Astrocyte of the spinal cord (primary cell): ENCODE measurements around the gene IL10RB.

Experiments
- DNase-seq: peaks from one replicate; pipeline ENCODE4 v3.0.0; 2011; ENCODE audit warnings: low read depth, low spot score
- H3K4me3 ChIP-seq: 2 replicates; pipeline ENCODE4 v1.5.1; 2011; ENCODE audit warnings: low read depth, mild to moderate bottlenecking, low read length, moderate library complexity
- CTCF ChIP-seq: IDR thresholded peaks from 2 replicates; pipeline ENCODE4 v1.5.1; 2012; ENCODE audit warnings: low read depth, mild to moderate bottlenecking, low read length, inconsistent platforms
- in situ Hi-C: cut with HindIII; loops from 2 replicates; pipeline ENCODE4 v1.10.0; 2017; ENCODE audit warnings: low sequenced_read_pairs

Gene IL10RB

GRCh38 chr21:33229784-33230544 lies 36.2 kb upstream of the IL10RB start, which contains the start of gene IFNAR2:
Gene IFNAR2, plus strand, starts transcription at chr21:33229938. Its CDS starts 11,985 bp downstream, at chr21:33241923.
- peak; percentile 38 for DNase-seq
- peak within 1 kb of the TSS; percentile 75 for H3K4me3 ChIP-seq
- in situ Hi-C loops: no loop called here
- no peak for TF ChIP-seq CTCF

- TF ChIP-seq CTCF: peak; percentile 5
- H3K4me3 ChIP-seq: peak overlapping the region; percentile 75
- peak; percentile 50 for DNase-seq
- in situ Hi-C loops: no loop called here
These were observed 35.4 kb upstream of the IL10RB start for GRCh38 chr21:33230545-33231324.

GRCh38 chr21:33231526-33231925 lies 34.6 kb upstream of the IL10RB start:
- no peak overlapping the region for H3K4me3 ChIP-seq
- in situ Hi-C loops: no loop called here
- TF ChIP-seq CTCF: no peak
- no peak for DNase-seq

GRCh38 chr21:33232291-33233034 lies 33.7 kb upstream of the IL10RB start:
- no peak for TF ChIP-seq CTCF
- H3K4me3 ChIP-seq: no peak overlapping the region
- in situ Hi-C loops: no loop called here
- no peak for DNase-seq

GRCh38 chr21:33234635-33235520 lies 31.3 kb upstream of the IL10RB start:
- DNase-seq: no peak
- in situ Hi-C loops: no loop called here
- no peak for TF ChIP-seq CTCF
- H3K4me3 ChIP-seq: no peak overlapping the region
